Measurements from ENCODE around the gene SMIM41.

The SMIM41 gene

GRCh38 chr12:52066346-52067080 lies 13.0 kb upstream of the SMIM41 start:
- no peak for FAIRE-seq

GRCh38 chr12:52067081-52067374 lies 12.5 kb upstream of the SMIM41 start:
- no peak for FAIRE-seq

- FAIRE-seq = peak; percentile 83
Measured at GRCh38 chr12:52069327-52070184, 9.9 kb upstream of the SMIM41 start, which contains the start of gene ATG101. TSS of gene ATG101 (plus strand) at chr12:52069978. CDS start at chr12:52073651, 3,673 bp downstream.

GRCh38 chr12:52070185-52070925 lies 9.1 kb upstream of the SMIM41 start:
- FAIRE-seq = no peak

- no peak for FAIRE-seq
Measured at GRCh38 chr12:52073531-52074381, 5.7 kb upstream of the SMIM41 start.

- FAIRE-seq = no peak
Measured at GRCh38 chr12:52074971-52075724, 4.4 kb upstream of the SMIM41 start.

- no peak for FAIRE-seq
Measured at GRCh38 chr12:52076811-52077210, 2.7 kb upstream of the SMIM41 start.

GRCh38 chr12:52078276-52078675 lies 1.2 kb upstream of the SMIM41 start:
- FAIRE-seq = no peak

GRCh38 chr12:52080403-52081251 lies 1.1 kb downstream of the SMIM41 start:
- FAIRE-seq = no peak

GRCh38 chr12:52081263-52081733 lies 1.8 kb downstream of the SMIM41 start:
- no peak for FAIRE-seq

GRCh38 chr12:52082026-52082668 lies 2.6 kb downstream of the SMIM41 start:
- FAIRE-seq = no peak

GRCh38 chr12:52082669-52082987 lies 3.1 kb downstream of the SMIM41 start:
- no peak for FAIRE-seq

- no peak for FAIRE-seq
Measured at GRCh38 chr12:52082988-52083637, 3.6 kb downstream of the SMIM41 start.

GRCh38 chr12:52083638-52083996 lies 4.1 kb downstream of the SMIM41 start:
- FAIRE-seq = no peak

GRCh38 chr12:52084491-52085231 lies 5.2 kb downstream of the SMIM41 start:
- no peak for FAIRE-seq

- no peak for FAIRE-seq
Measured at GRCh38 chr12:52085682-52086180, 6.2 kb downstream of the SMIM41 start.

GRCh38 chr12:52086366-52086765 lies 6.9 kb downstream of the SMIM41 start:
- no peak for FAIRE-seq

GRCh38 chr12:52086944-52087835 lies 7.7 kb downstream of the SMIM41 start:
- no peak for FAIRE-seq

Measured in islet of Langerhans (tissue), 1 donor.